Measurements from ENCODE around the gene GALNT2. TPM values are rescaled to one million over a fixed set of nuclear protein-coding genes. Genes with fewer than 3 reads are reported as not detected.

The GALNT2 gene
- total and polyA plus RNA-seq, 9 of the 15 experiments (the other 6 are each of a cell fraction or from before 2014, with no cell fraction given), result 1.6 to 106 (median 51.9) TPM

GRCh38 chr1:230144758-230145504 lies 77.9 kb downstream of the GALNT2 start (continued):
- TF ChIP-seq ZBTB34 (CRISPR knock-in tag; IDR thresholded peaks at IDR 0.05), result no peak
- peak; percentile 58 for TF ChIP-seq ZFX (CRISPR knock-in tag; IDR thresholded peaks at IDR 0.05)
- TF ChIP-seq AFF4 (CRISPR knock-in tag; IDR thresholded peaks at IDR 0.05), result no peak
- no peak for TF ChIP-seq POLR3G (IDR thresholded peaks at IDR 0.05; ENCODE audit: extremely low read depth, insufficient read length, insufficient replicate concordance)
- TF ChIP-seq ZNF766 (CRISPR knock-in tag; conservative IDR thresholded peaks at IDR 0.05), result peak; percentile 60; the same call in 1 of the 2 replicates
- TF ChIP-seq ZNF347 (CRISPR knock-in tag; IDR thresholded peaks at IDR 0.05; ENCODE audit: low read depth), result no peak
- peak; percentile 60 for TF ChIP-seq TEAD4 (IDR thresholded peaks at IDR 0.05; ENCODE audit: low read length)
- TF ChIP-seq TEAD4 (CRISPR knock-in tag; IDR thresholded peaks at IDR 0.05; ENCODE audit: borderline replicate concordance), result no peak
- peak; percentile 48; the same call in 1 of the 2 replicates for TF ChIP-seq ZBTB7A (IDR thresholded peaks at IDR 0.05; ENCODE audit: borderline replicate concordance, control insufficient read depth, low read depth, low read length)
- no peak for TF ChIP-seq SPI1 (IDR thresholded peaks at IDR 0.05; ENCODE audit: borderline replicate concordance, low read depth, low read length)
- TF ChIP-seq HES1 (IDR thresholded peaks at IDR 0.05; ENCODE audit: low read depth), result no peak
- 0 out of 2 replicates have a peak, but pooled peaks have one; percentile 23 for TF ChIP-seq ZNF134 (CRISPR knock-in tag; conservative IDR thresholded peaks at IDR 0.05)

Measured in K562 (cell line).